T-helper 2 cell treated with Interferon-gamma antibody and Interleukin-4, amounts not matched to agents 5 μg/mL and 100 μg/mL, for 36 hours (primary cell): Measurements from ENCODE around the gene CDH23.

ENCODE experiments used
- DNase-seq: peaks from one replicate; pipeline ENCODE4 v3.0.0; 2021; ENCODE audit warnings: low spot score
- H3K27ac Mint-ChIP-seq: one replicate; pipeline ENCODE4 v1.8.0; 2021; ENCODE audit warnings: mild to moderate bottlenecking, mixed read lengths
- H3K27me3 Mint-ChIP-seq: one replicate; pipeline ENCODE4 v1.8.0; 2021; ENCODE audit warnings: low read depth, mixed read lengths
- H3K36me3 Mint-ChIP-seq: one replicate; pipeline ENCODE4 v1.8.0; 2021; ENCODE audit warnings: low read depth, mixed read lengths
- H3K4me1 Mint-ChIP-seq: one replicate; pipeline ENCODE4 v1.8.0; 2021; ENCODE audit warnings: low read depth, mixed read lengths
- H3K4me3 Mint-ChIP-seq: one replicate; pipeline ENCODE4 v1.8.0; 2022; ENCODE audit warnings: mild to moderate bottlenecking, moderate library complexity, mixed read lengths
- H3K9me3 Mint-ChIP-seq: one replicate; pipeline ENCODE4 v1.8.0; 2021; ENCODE audit warnings: mixed read lengths

Gene CDH23

GRCh38 chr10:71725998-71726579, 329.4 kb downstream of the CDH23 start:
- Mint-ChIP-seq H3K4me1 (peaks cover 41% of the 10 kb centered on the region), H3K4me3 (peak overlapping the region; percentile 67), H3K27me3 (no peaks in the 10 kb centered on the region), H3K9me3 (no peaks in the 10 kb centered on the region), H3K27ac (peak overlapping the region; percentile 97), H3K36me3 (no peaks in the 10 kb centered on the region)
- peak; percentile 93 for DNase-seq

DNA sequence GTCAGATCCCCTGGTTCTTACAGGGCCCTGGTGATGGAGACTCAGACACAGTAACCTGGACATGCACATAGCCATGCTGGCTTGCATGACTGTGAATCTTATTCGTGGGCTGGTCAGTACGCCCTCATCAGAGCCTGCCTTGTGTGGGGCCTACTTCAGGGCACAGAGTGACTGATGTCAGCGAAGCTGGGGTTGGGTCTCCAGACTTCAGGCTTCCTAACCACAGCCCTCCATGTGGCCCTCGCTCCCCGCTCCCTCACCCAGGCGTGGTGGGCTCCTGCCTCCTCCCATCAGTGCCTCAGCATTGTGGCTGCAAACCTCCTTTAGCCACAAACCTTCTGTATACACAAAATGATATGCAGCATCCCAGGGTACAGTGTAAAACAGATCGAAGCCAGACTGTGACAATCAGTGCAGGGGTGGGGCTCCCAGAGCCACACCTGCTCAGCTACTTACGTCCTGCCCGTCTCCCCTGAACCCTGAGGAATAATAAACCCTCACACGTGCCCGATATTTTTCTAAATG, 329.9 kb downstream of the CDH23 start:
- Mint-ChIP-seq H3K4me1 (peaks cover 41% of the 10 kb centered on the region), H3K9me3 (no peaks in the 10 kb centered on the region), H3K27me3 (no peaks in the 10 kb centered on the region), H3K4me3 (peak overlapping the region; percentile 67), H3K27ac (peak overlapping the region; percentile 97), H3K36me3 (no peaks in the 10 kb centered on the region)
- no peak for DNase-seq

- peak; percentile 68 for DNase-seq
- Mint-ChIP-seq H3K4me1 (peaks cover 44% of the 10 kb centered on the region), H3K27me3 (no peaks in the 10 kb centered on the region), H3K4me3 (peak overlapping the region; percentile 67), H3K9me3 (no peaks in the 10 kb centered on the region), H3K27ac (peak overlapping the region; percentile 97), H3K36me3 (no peaks in the 10 kb centered on the region)
Measured at GRCh38 chr10:71727105-71727737, 330.5 kb downstream of the CDH23 start.

GRCh38 chr10:71727738-71728737, 331.3 kb downstream of the CDH23 start:
- DNase-seq: peak; percentile 42
- Mint-ChIP-seq H3K36me3 (no peaks in the 10 kb centered on the region), H3K4me3 (peak overlapping the region; percentile 67), H3K27ac (peak overlapping the region; percentile 97), H3K9me3 (no peaks in the 10 kb centered on the region), H3K4me1 (peaks cover 49% of the 10 kb centered on the region), H3K27me3 (no peaks in the 10 kb centered on the region)

GRCh38 chr10:71729161-71729636, 332.5 kb downstream of the CDH23 start:
- Mint-ChIP-seq H3K36me3 (no peaks in the 10 kb centered on the region), H3K4me3 (peak overlapping the region; percentile 4), H3K27me3 (no peaks in the 10 kb centered on the region), H3K27ac (peak overlapping the region; percentile 97), H3K4me1 (peaks cover 55% of the 10 kb centered on the region), H3K9me3 (no peaks in the 10 kb centered on the region)
- no peak for DNase-seq

DNA sequence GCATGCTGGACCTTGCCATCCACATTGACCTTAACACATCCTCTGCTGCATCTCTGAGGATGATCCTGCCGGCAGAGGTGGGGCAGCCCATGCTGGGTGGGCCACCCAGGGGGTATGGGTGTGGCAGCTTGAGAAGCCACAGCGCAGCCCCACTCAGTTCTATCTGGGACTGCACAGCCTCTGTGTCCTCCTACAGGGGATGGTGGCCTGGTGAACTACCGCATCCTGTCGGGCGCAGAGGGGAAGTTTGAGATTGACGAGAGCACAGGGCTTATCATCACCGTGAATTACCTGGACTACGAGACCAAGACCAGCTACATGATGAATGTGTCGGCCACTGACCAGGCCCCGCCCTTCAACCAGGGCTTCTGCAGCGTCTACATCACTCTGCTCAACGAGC, 335.1 kb downstream of the CDH23 start:
- Mint-ChIP-seq H3K9me3 (no peaks in the 10 kb centered on the region), H3K36me3 (no peaks in the 10 kb centered on the region), H3K4me3 (no peak overlapping the region), H3K27ac (no peak overlapping the region), H3K4me1 (peaks cover 63% of the 10 kb centered on the region), H3K27me3 (no peaks in the 10 kb centered on the region)
- no peak for DNase-seq

DNA sequence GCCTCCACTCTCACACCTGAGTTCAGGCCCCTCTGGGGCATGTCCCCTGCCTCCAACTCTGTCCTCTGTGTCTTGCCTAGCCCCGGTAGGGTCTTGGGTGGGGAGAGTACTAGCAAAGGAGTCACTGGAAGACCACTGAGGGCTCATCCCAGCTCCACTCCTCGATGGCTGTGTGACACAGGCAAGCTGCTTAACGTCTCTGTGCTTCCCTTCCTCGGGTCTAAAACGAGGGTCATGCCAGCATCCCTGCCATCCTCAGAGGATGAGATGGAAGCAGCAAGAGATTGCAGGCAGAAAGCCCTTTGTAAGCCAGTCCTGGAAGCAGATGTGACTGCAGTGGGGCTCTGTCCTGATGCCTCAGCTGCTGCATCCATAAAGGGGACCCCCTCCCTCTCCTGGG, 338.1 kb downstream of the CDH23 start:
- no peaks in the 10 kb centered on the region for H3K27me3 Mint-ChIP-seq
- no peak for DNase-seq
- no peaks in the 10 kb centered on the region for H3K36me3 Mint-ChIP-seq
- H3K4me1 Mint-ChIP-seq: peaks cover 57% of the 10 kb centered on the region
- peak overlapping the region; percentile 37 for H3K4me3 Mint-ChIP-seq
- H3K9me3 Mint-ChIP-seq: no peaks in the 10 kb centered on the region
- peak overlapping the region; percentile 89 for H3K27ac Mint-ChIP-seq

GRCh38 chr10:71735709-71736569, 339.2 kb downstream of the CDH23 start:
- Mint-ChIP-seq H3K36me3 (no peaks in the 10 kb centered on the region), H3K4me3 (peak overlapping the region; percentile 37), H3K4me1 (peaks cover 67% of the 10 kb centered on the region), H3K9me3 (no peaks in the 10 kb centered on the region), H3K27ac (peak overlapping the region; percentile 89), H3K27me3 (no peaks in the 10 kb centered on the region)
- DNase-seq: no peak

GRCh38 chr10:71736570-71736952, 339.8 kb downstream of the CDH23 start:
- Mint-ChIP-seq H3K4me1 (peaks cover 73% of the 10 kb centered on the region), H3K36me3 (no peaks in the 10 kb centered on the region), H3K9me3 (no peaks in the 10 kb centered on the region), H3K27ac (peak overlapping the region; percentile 89), H3K27me3 (no peaks in the 10 kb centered on the region), H3K4me3 (peak overlapping the region; percentile 37)
- no peak for DNase-seq

- no peaks in the 10 kb centered on the region for H3K27me3 Mint-ChIP-seq
- H3K9me3 Mint-ChIP-seq: peaks cover 1% of the 10 kb centered on the region
- H3K36me3 Mint-ChIP-seq: peaks cover 1% of the 10 kb centered on the region
- peak overlapping the region; percentile 89 for H3K27ac Mint-ChIP-seq
- peaks cover 76% of the 10 kb centered on the region for H3K4me1 Mint-ChIP-seq
- peak; percentile 43 for DNase-seq
- peak overlapping the region; percentile 37 for H3K4me3 Mint-ChIP-seq
Measured at GRCh38 chr10:71737001-71737833, 340.5 kb downstream of the CDH23 start.

DNA sequence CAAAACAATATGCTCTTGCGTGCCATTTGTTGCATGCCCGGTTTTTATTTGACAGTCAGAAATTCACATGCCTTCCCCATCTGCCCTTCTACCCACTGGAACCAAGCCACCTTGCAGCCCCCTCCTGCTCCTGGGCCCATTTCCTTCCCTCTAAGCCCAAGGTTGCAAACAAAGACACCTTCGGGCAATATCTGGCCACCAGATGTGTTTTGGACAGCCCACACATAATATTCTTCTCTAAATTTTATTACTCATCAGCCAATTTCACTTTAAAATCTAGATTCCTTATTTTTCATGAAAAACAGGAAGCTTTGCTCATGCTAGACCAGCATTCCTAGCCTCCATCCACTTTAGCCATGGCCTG, 341.1 kb downstream of the CDH23 start:
- H3K27ac Mint-ChIP-seq: peak overlapping the region; percentile 74
- H3K36me3 Mint-ChIP-seq: peaks cover 5% of the 10 kb centered on the region
- peaks cover 79% of the 10 kb centered on the region for H3K4me1 Mint-ChIP-seq
- no peak overlapping the region for H3K4me3 Mint-ChIP-seq
- no peaks in the 10 kb centered on the region for H3K27me3 Mint-ChIP-seq
- H3K9me3 Mint-ChIP-seq: peaks cover 7% of the 10 kb centered on the region
- no peak for DNase-seq

DNA sequence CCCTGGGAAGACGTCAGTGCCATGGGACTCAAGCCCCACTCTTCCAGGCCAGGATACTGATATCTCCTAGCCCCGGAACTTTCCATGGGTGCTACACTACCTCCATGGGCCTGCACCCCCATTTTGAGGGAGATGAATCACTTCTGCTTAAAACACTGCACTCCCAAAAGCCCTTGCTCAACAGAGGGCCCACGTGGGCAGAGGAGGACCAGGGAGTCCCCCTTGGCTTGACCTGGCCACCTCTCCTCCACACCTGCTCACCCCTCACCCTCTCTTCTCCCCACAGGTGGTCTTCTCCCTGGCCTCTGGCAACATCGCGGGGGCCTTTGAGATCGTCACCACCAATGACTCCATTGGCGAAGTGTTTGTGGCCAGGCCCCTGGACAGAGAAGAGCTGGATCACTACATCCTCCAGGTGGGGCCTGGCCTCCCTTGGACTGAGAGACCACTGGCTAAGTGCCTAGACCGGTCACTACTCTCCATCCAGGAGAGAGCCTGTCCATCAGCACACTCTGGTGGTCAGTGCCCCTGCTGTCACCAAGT, 342.7 kb downstream of the CDH23 start:
- Mint-ChIP-seq H3K27me3 (no peaks in the 10 kb centered on the region), H3K4me3 (no peak overlapping the region), H3K36me3 (peaks cover 10% of the 10 kb centered on the region), H3K9me3 (peaks cover 10% of the 10 kb centered on the region), H3K27ac (peak overlapping the region; percentile 65), H3K4me1 (peaks cover 84% of the 10 kb centered on the region)
- no peak for DNase-seq
